ENCODE measurements around the gene SH2D7. TPM values are rescaled to one million over a fixed set of nuclear protein-coding genes. Genes with fewer than 3 reads are reported as not detected.

The SH2D7 gene
- total and polyA plus RNA-seq, 4 experiments from 2014 or later: not detected

DNA sequence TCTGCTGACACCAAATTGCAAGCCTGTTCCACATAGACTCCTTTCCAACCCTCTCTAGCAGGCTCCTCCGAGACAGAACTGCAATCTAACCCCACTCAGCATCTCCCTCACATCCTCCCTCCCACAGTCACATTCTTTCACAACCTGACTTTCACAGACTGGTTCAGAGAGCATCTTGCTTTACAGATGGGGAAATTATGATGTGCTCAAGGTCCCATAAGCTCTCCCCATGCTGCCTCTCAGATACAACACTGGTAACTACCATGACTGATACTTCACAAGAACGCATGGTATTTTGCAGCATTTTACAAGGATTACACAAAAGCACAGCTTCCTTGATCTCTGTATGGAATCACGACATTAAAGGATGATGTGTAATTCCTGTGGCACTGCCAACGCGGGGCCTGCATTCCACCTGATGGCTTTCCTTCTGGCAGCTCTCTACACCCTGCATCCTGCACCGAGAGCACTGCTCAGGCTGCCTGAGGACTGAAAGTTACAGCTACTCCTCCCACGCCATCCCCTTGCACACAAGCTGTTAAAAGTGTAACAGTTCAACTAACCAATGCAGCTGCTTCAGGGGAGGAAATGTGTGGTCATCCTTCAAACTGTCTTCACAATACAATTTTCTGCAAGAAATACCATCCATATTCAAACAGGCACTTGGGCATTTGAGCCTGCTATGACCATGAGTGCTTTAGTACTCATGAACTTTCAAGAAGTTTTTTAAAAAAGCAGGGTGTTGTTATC, 42.5 kb upstream of the SH2D7 start:
- peak overlapping the region; percentile 68 for H3K27ac ChIP-seq (ENCODE audit: low read depth, low read length)
- H3K4me3 ChIP-seq (ENCODE audit: low read length in 2 of 2): peak overlapping the region in 1 of 2 donors; percentile 35
- no peaks in the 10 kb centered on the region for H3K27me3 ChIP-seq (ENCODE audit: insufficient read depth, low read length)
- Mint-ChIP-seq H3K36me3 (peaks cover 9 to 18% of the 10 kb centered on the region in 2 donors), H3K9me3 (no peaks in the 10 kb centered on the region), H3K27me3 (no peaks in the 10 kb centered on the region), H3K4me3 (peak overlapping the region; percentile 63 to 86 (median 74)), H3K27ac (peak overlapping the region; percentile 86 to 98 (median 92)), H3K4me1 (peaks cover 79 to 100% (median 92%) of the 10 kb centered on the region in 4 donors)
- ChIA-PET CTCF (ENCODE audit: partially characterized antibody) (interaction anchor here (1.1 to 7.6 kb wide), 16 partner anchors 7 to 90 kb away, joined by 3 to 78 read pairs (median 8); no protein-coding TSS in a partner anchor), POLR2A (ENCODE audit: partially characterized antibody) (interaction anchor here (1.1 to 32.5 kb wide), 7 partner anchors 9 to 388 kb away, joined by 3 to 984 read pairs (median 72); partner anchors contain the start of genes IREB2 and TBC1D2B)
- no peaks in the 10 kb centered on the region for H3K9me3 ChIP-seq (ENCODE audit: control insufficient read depth in 1 of 2, low read length in 2 of 2)
- H3K4me1 ChIP-seq (ENCODE audit: insufficient read depth, low read length): peaks cover 100% of the 10 kb centered on the region
- DNase-seq: peak; percentile 54 to 72 (median 62)
- H3K36me3 ChIP-seq (ENCODE audit: insufficient read depth, low read length): peaks cover 6% of the 10 kb centered on the region
- intact Hi-C loops (cut with micrococcal nuclease): loop anchor here (1.0 to 2.0 kb wide), 2 partner anchors 9 to 19 kb away; no protein-coding TSS in a partner anchor

DNA sequence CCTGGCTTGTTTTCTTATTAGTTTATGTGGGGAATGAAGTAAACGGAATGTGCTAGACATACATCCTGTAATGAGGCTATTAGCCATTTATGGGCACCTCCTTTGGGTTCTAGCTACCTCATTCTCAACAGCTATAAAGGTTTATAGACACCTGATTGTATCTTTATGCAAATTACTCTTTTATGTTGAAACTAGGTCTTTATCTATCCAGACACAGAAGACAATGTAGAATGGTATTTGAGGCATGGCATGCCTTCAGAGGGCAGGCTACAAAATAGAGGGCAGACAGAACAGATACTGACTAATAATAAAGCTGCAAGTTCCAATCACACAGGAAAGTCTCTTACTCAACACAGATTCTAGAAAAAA, 41.9 kb upstream of the SH2D7 start:
- H3K36me3 Mint-ChIP-seq: peaks cover 9 to 18% of the 10 kb centered on the region in 2 donors
- Histone ChIP-seq H3K9me3 (ENCODE audit: control insufficient read depth in 1 of 2, low read length in 2 of 2) (no peaks in the 10 kb centered on the region), H3K4me3 (ENCODE audit: low read length in 2 of 2) (peak overlapping the region in 1 of 2 donors; percentile 35), H3K36me3 (ENCODE audit: insufficient read depth, low read length) (peaks cover 6% of the 10 kb centered on the region), H3K4me1 (ENCODE audit: insufficient read depth, low read length) (peaks cover 100% of the 10 kb centered on the region), H3K27me3 (ENCODE audit: insufficient read depth, low read length) (no peaks in the 10 kb centered on the region), H3K27ac (ENCODE audit: low read depth, low read length) (peak overlapping the region; percentile 68)
- peak overlapping the region; percentile 86 to 98 (median 92) for H3K27ac Mint-ChIP-seq
- H3K27me3 Mint-ChIP-seq: no peaks in the 10 kb centered on the region
- DNase-seq: peak; percentile 51 to 62 (median 55)
- POLR2A ChIA-PET (ENCODE audit: partially characterized antibody): interaction anchor here (1.1 to 32.5 kb wide), 7 partner anchors 9 to 387 kb away, joined by 3 to 984 read pairs (median 72); partner anchors contain the start of genes IREB2 and TBC1D2B
- intact Hi-C loops (cut with micrococcal nuclease): loop anchor here (1.0 to 2.0 kb wide), 2 partner anchors 9 to 18 kb away; no protein-coding TSS in a partner anchor
- CTCF ChIA-PET (ENCODE audit: partially characterized antibody): interaction anchor here (1.1 to 7.6 kb wide), 16 partner anchors 8 to 91 kb away, joined by 3 to 78 read pairs (median 8); no protein-coding TSS in a partner anchor
- peaks cover 81 to 100% (median 92%) of the 10 kb centered on the region in 4 donors for H3K4me1 Mint-ChIP-seq
- peak overlapping the region in 7 of 8 donors; percentile 9 to 86 (median 74) for H3K4me3 Mint-ChIP-seq
- H3K9me3 Mint-ChIP-seq: no peaks in the 10 kb centered on the region

DNA sequence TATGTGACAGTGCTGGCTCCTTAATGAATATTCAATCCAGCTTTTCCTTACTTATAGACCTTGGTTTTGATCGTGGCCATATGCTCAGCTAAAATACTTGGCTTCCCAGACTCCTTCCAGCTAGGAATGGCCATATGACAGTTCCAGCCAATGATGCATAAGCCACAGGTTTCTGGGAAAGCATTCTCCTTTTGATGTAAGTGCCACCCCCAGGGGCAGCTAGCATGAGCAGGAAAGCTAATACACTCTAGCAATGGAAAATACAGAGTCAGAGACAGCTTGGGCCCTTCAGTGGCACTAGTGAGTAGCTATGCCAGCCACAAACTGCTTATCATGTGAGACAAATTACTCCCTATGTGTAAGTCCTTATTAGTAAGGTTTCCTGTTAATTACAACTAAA, 41.5 kb upstream of the SH2D7 start:
- POLR2A ChIA-PET (ENCODE audit: partially characterized antibody): interaction anchor here (1.4 to 32.5 kb wide), 6 partner anchors 10 to 387 kb away, joined by 4 to 984 read pairs (median 74); partner anchors contain the start of genes IREB2 and TBC1D2B
- Histone ChIP-seq H3K27ac (ENCODE audit: low read depth, low read length) (peak overlapping the region; percentile 68), H3K9me3 (ENCODE audit: control insufficient read depth in 1 of 2, low read length in 2 of 2) (no peaks in the 10 kb centered on the region), H3K36me3 (ENCODE audit: insufficient read depth, low read length) (peaks cover 6% of the 10 kb centered on the region), H3K4me3 (ENCODE audit: low read length in 2 of 2) (no peak overlapping the region), H3K27me3 (ENCODE audit: insufficient read depth, low read length) (no peaks in the 10 kb centered on the region), H3K4me1 (ENCODE audit: insufficient read depth, low read length) (peaks cover 100% of the 10 kb centered on the region)
- CTCF ChIA-PET (ENCODE audit: partially characterized antibody): interaction anchor here (1.1 to 7.6 kb wide), 16 partner anchors 8 to 144 kb away, joined by 3 to 78 read pairs (median 8); no protein-coding TSS in a partner anchor
- Mint-ChIP-seq H3K4me1 (peaks cover 85 to 100% (median 94%) of the 10 kb centered on the region in 4 donors), H3K27ac (peak overlapping the region; percentile 86 to 98 (median 92)), H3K36me3 (peaks cover 9 to 18% of the 10 kb centered on the region in 2 donors), H3K27me3 (no peaks in the 10 kb centered on the region), H3K9me3 (no peaks in the 10 kb centered on the region), H3K4me3 (peak overlapping the region in 6 of 8 donors; percentile 17 to 86 (median 74))
- intact Hi-C loops (cut with micrococcal nuclease): loop anchor here (1.0 to 2.0 kb wide), 3 partner anchors 10 to 26 kb away; partner anchors contain the start of gene TBC1D2B
- DNase-seq: peak in 1 of 5 donors; percentile 78

DNA sequence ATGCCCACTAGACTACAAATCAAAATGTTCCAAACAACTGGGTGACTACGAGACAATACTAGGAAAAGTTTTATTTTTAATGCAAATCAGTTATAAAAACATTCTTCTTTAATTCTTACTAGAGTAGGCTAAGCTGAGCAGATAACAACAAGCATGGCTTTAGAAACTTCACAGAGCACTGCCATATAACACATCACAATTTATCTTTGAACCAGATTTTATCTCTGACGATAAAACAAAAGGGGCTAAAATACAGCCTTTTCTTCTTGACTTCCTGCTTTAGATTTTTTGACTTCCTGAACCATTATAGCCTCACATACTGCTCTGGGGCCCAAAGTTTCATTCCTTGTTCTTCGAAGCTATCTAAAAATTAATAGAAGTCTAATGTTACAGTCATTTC, 40.8 kb upstream of the SH2D7 start:
- ChIA-PET CTCF (ENCODE audit: partially characterized antibody) (interaction anchor here (0.5 to 7.6 kb wide), 15 partner anchors 9 to 144 kb away, joined by 3 to 78 read pairs (median 9); no protein-coding TSS in a partner anchor), POLR2A (ENCODE audit: partially characterized antibody) (interaction anchor here (0.9 to 32.5 kb wide), 7 partner anchors 9 to 386 kb away, joined by 3 to 984 read pairs (median 72); partner anchors contain the start of genes IREB2 and TBC1D2B)
- peak in 1 of 5 donors; percentile 49 for DNase-seq
- Histone ChIP-seq H3K4me3 (ENCODE audit: low read length in 2 of 2) (peak overlapping the region in 1 of 2 donors; percentile 14), H3K36me3 (ENCODE audit: insufficient read depth, low read length) (peaks cover 6% of the 10 kb centered on the region), H3K27me3 (ENCODE audit: insufficient read depth, low read length) (no peaks in the 10 kb centered on the region), H3K27ac (ENCODE audit: low read depth, low read length) (peak overlapping the region; percentile 68), H3K4me1 (ENCODE audit: insufficient read depth, low read length) (peaks cover 100% of the 10 kb centered on the region), H3K9me3 (ENCODE audit: control insufficient read depth in 1 of 2, low read length in 2 of 2) (no peaks in the 10 kb centered on the region)
- H3K4me1 Mint-ChIP-seq: peaks cover 87 to 100% (median 94%) of the 10 kb centered on the region in 4 donors
- H3K27me3 Mint-ChIP-seq: no peaks in the 10 kb centered on the region
- H3K4me3 Mint-ChIP-seq: peak overlapping the region; percentile 58 to 85 (median 68)
- H3K36me3 Mint-ChIP-seq: peaks cover 9 to 18% of the 10 kb centered on the region in 2 donors
- intact Hi-C loops (cut with micrococcal nuclease): loop anchor here (1.0 to 2.0 kb wide), 2 partner anchors 17 to 26 kb away; partner anchors contain the start of gene TBC1D2B
- H3K9me3 Mint-ChIP-seq: no peaks in the 10 kb centered on the region
- H3K27ac Mint-ChIP-seq: peak overlapping the region; percentile 86 to 98 (median 91)

DNA sequence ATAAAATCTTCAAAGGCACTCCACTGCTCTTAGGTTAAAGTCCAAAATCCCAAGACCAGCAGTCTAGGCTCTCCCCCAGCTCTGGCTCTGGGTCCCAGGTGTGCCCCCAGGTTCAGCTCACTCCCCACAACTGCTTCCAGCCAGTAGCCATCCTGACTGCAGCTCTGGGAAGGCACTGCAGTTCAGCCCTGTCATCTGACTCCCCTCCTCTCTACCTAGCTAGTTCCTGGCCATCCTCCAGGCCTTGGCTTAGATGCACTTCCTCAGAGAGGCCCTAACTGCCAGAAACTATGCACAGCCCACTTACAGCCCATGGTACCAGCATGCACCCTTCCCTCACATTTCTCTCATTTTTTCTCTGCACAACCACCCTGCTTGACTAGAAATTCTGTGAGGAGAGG, 40.4 kb upstream of the SH2D7 start:
- H3K4me3 ChIP-seq (ENCODE audit: low read length in 2 of 2): peak overlapping the region in 1 of 2 donors; percentile 14
- no peaks in the 10 kb centered on the region for H3K27me3 Mint-ChIP-seq
- H3K4me1 Mint-ChIP-seq: peaks cover 87 to 100% (median 94%) of the 10 kb centered on the region in 4 donors
- H3K36me3 ChIP-seq (ENCODE audit: insufficient read depth, low read length): peaks cover 6% of the 10 kb centered on the region
- H3K9me3 Mint-ChIP-seq: no peaks in the 10 kb centered on the region
- peak overlapping the region; percentile 86 to 98 (median 91) for H3K27ac Mint-ChIP-seq
- H3K4me1 ChIP-seq (ENCODE audit: insufficient read depth, low read length): peaks cover 100% of the 10 kb centered on the region
- peak in 1 of 5 donors; percentile 49 for DNase-seq
- no peaks in the 10 kb centered on the region for H3K27me3 ChIP-seq (ENCODE audit: insufficient read depth, low read length)
- H3K27ac ChIP-seq (ENCODE audit: low read depth, low read length): peak overlapping the region; percentile 68
- peak overlapping the region; percentile 58 to 85 (median 68) for H3K4me3 Mint-ChIP-seq
- H3K9me3 ChIP-seq (ENCODE audit: control insufficient read depth in 1 of 2, low read length in 2 of 2): no peaks in the 10 kb centered on the region
- intact Hi-C loops (cut with micrococcal nuclease): no loop called here
- ChIA-PET CTCF (ENCODE audit: partially characterized antibody) (interaction anchor here (0.6 to 7.6 kb wide), 13 partner anchors 9 to 143 kb away, joined by 3 to 78 read pairs (median 12); no protein-coding TSS in a partner anchor), POLR2A (ENCODE audit: partially characterized antibody) (interaction anchor here (0.9 to 32.5 kb wide), 7 partner anchors 9 to 386 kb away, joined by 3 to 984 read pairs (median 72); partner anchors contain the start of genes IREB2 and TBC1D2B)
- peaks cover 9 to 18% of the 10 kb centered on the region in 2 donors for H3K36me3 Mint-ChIP-seq

DNA sequence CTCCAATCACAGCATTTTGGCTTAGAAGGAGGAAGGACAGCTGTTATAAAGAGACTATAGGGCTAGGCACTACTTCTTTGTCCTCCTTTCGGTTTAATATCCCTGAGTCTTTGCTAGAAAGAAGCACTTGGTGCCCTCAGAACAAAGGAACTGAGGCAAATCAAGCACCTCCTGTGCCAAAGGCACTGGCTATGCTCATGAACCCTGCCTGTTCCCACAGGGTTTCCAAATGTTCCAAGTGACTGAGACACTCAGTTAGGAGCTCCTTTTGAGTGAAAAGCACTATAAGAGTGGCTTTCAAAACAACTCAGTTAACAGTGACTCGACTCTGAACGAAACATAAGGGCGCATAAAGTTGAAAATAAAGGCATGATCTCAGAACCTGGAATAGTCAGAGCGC, 39.8 kb upstream of the SH2D7 start:
- Mint-ChIP-seq H3K9me3 (no peaks in the 10 kb centered on the region), H3K4me3 (peak overlapping the region; percentile 58 to 85 (median 68)), H3K4me1 (peaks cover 83 to 100% (median 92%) of the 10 kb centered on the region in 4 donors), H3K27me3 (no peaks in the 10 kb centered on the region), H3K27ac (peak overlapping the region; percentile 86 to 98 (median 91)), H3K36me3 (peaks cover 9 to 18% of the 10 kb centered on the region in 2 donors)
- H3K27ac ChIP-seq (ENCODE audit: low read depth, low read length): peak overlapping the region; percentile 68
- H3K36me3 ChIP-seq (ENCODE audit: insufficient read depth, low read length): peaks cover 6% of the 10 kb centered on the region
- no peaks in the 10 kb centered on the region for H3K27me3 ChIP-seq (ENCODE audit: insufficient read depth, low read length)
- H3K9me3 ChIP-seq (ENCODE audit: control insufficient read depth in 1 of 2, low read length in 2 of 2): no peaks in the 10 kb centered on the region
- H3K4me3 ChIP-seq (ENCODE audit: low read length in 2 of 2): peak overlapping the region in 1 of 2 donors; percentile 14
- POLR2A ChIA-PET (ENCODE audit: partially characterized antibody): interaction anchor here (2.3 to 32.5 kb wide), 6 partner anchors 8 to 385 kb away, joined by 7 to 984 read pairs (median 74); partner anchors contain the start of genes IREB2 and TBC1D2B
- intact Hi-C loops (cut with micrococcal nuclease): no loop called here
- H3K4me1 ChIP-seq (ENCODE audit: insufficient read depth, low read length): peaks cover 100% of the 10 kb centered on the region
- CTCF ChIA-PET (ENCODE audit: partially characterized antibody): interaction anchor here (1.2 to 7.6 kb wide), 12 partner anchors 10 to 143 kb away, joined by 3 to 78 read pairs (median 14); no protein-coding TSS in a partner anchor
- DNase-seq: no peak

Data from CD4-positive, alpha-beta memory T cell (primary cell).